ENCODE results near the gene MYL3.

The MYL3 gene

DNA sequence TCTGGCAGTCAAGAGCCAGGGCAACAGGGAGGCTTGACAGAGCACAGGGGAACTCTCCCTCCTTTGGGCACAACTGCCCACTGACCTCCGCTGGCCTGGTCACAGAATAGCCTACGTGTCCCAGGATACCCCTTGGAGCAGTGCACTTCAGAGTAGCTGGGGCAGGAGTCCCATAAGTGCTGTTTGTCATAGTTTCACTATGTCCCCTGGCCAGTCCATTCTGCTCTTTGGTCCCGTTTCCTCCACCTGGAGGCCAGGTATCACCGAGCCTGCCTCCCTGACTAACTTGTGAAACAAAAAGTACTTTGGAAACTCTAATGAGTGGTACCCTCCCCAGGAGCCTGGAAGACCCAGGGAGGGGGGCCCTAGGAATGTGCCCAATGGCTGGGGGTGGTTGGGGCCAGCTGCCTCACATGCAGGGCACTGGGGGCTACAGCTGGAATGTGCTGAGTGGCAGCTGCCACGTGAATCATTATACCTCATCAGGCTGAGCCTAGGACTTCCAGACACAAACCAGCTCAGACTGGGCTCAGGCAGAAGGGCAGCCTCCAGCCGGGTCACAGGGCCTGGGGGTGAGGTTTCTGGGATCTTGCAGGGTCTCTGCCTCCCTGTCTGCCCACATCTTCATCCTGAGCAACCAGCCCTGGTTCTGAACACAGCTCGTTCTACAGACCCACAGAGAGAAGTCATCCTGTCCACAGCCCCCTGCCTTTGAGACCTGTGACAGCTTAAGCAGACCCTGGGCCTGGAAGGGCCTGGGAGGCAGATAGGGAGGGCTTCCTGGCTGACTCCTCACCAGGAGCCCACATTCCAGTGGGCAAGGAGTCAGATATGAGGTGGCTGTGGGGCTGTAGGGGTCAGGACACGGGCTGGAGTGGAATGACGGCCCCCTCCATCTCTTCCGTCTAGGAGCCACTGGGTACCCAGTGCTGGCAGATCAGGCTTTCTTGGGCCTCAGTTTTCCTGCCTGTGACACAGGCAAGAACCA is 13.4 kb upstream of the MYL3 start:
- no peak for TF ChIP-seq ZNF274 (IDR thresholded peaks at IDR 0.05; ENCODE audit: low read depth, low read length)
- TF ChIP-seq SUZ12 (IDR thresholded peaks at IDR 0.05; ENCODE audit: extremely low read depth, insufficient read depth, insufficient read length) = no peak
- TF ChIP-seq YY1 (IDR thresholded peaks at IDR 0.05; ENCODE audit: insufficient read depth, insufficient read length) = no peak
- Histone ChIP-seq H3K36me3 (ENCODE audit: insufficient read depth, insufficient read length, low read length) (no peaks in the 10 kb centered on the region), H3K9ac (ENCODE audit: insufficient read length, low read depth) (peak overlapping the region; percentile 50), H3K9me3 (ENCODE audit: insufficient read depth, low read length) (no peaks in the 10 kb centered on the region), H3K27me3 (ENCODE audit: insufficient read depth, insufficient read length) (peaks cover 27% of the 10 kb centered on the region), H3K4me1 (ENCODE audit: insufficient read depth, insufficient read length) (peaks cover 42% of the 10 kb centered on the region), H3K4me3 (ENCODE audit: insufficient read length, low read depth) (no peak overlapping the region)
- DNase-seq (ENCODE audit: low read depth, low spot score) = no peak

DNA sequence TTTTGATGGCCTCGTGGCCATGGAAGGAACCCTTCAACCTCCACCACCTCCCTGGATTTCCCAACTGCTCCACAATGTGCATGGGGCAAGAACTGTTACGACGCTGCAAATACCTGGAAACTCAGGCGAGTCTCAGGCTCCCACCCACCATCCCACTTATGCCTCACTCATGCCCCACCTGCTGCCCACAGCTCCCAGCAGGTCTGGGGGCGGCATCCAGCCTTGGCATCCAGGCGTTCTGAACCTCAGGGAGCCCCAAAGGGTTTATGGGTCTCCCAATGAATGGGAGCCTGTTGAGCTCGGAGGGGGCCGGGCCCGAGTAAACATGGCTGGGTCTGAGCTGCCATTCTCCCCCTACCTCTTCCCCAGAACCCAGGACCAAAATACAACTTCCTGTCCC is 12.3 kb upstream of the MYL3 start:
- H3K27me3 ChIP-seq (ENCODE audit: insufficient read depth, insufficient read length) = peaks cover 17% of the 10 kb centered on the region
- no peak overlapping the region for H3K9ac ChIP-seq (ENCODE audit: insufficient read length, low read depth)
- DNase-seq (ENCODE audit: low read depth, low spot score) = no peak
- TF ChIP-seq YY1 (IDR thresholded peaks at IDR 0.05; ENCODE audit: insufficient read depth, insufficient read length) (no peak), ZNF274 (IDR thresholded peaks at IDR 0.05; ENCODE audit: low read depth, low read length) (no peak), SUZ12 (IDR thresholded peaks at IDR 0.05; ENCODE audit: extremely low read depth, insufficient read depth, insufficient read length) (no peak)
- peaks cover 42% of the 10 kb centered on the region for H3K4me1 ChIP-seq (ENCODE audit: insufficient read depth, insufficient read length)
- no peaks in the 10 kb centered on the region for H3K36me3 ChIP-seq (ENCODE audit: insufficient read depth, insufficient read length, low read length)
- H3K9me3 ChIP-seq (ENCODE audit: insufficient read depth, low read length) = no peaks in the 10 kb centered on the region
- H3K4me3 ChIP-seq (ENCODE audit: insufficient read length, low read depth) = no peak overlapping the region

DNA sequence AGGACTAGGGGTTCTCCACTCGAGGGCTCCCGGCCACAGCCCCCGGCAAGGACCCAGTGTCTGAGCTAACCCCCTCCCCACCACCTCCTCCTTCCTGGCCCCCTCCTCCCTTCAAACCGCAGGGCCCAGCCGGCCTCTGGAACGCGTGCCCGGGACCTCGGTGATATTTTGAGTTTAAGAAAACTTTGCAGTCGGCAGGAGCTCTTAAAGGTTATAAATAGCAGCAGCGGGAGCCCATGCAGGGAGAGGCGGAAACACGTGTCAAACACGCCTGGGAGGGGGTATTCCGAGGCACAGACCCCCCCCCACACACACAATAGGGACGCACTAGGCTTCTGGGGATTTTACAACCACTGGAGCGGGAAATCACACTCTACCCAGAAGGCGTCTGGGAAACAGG is 11.2 kb upstream of the MYL3 start:
- no peaks in the 10 kb centered on the region for H3K36me3 ChIP-seq (ENCODE audit: insufficient read depth, insufficient read length, low read length)
- H3K4me3 ChIP-seq (ENCODE audit: insufficient read length, low read depth) = no peak overlapping the region
- peaks cover 5% of the 10 kb centered on the region for H3K27me3 ChIP-seq (ENCODE audit: insufficient read depth, insufficient read length)
- H3K4me1 ChIP-seq (ENCODE audit: insufficient read depth, insufficient read length) = peaks cover 40% of the 10 kb centered on the region
- no peak for TF ChIP-seq ZNF274 (IDR thresholded peaks at IDR 0.05; ENCODE audit: low read depth, low read length)
- TF ChIP-seq SUZ12 (IDR thresholded peaks at IDR 0.05; ENCODE audit: extremely low read depth, insufficient read depth, insufficient read length) = no peak
- TF ChIP-seq YY1 (IDR thresholded peaks at IDR 0.05; ENCODE audit: insufficient read depth, insufficient read length) = no peak
- no peak overlapping the region for H3K9ac ChIP-seq (ENCODE audit: insufficient read length, low read depth)
- no peak for DNase-seq (ENCODE audit: low read depth, low spot score)
- H3K9me3 ChIP-seq (ENCODE audit: insufficient read depth, low read length) = no peaks in the 10 kb centered on the region

DNA sequence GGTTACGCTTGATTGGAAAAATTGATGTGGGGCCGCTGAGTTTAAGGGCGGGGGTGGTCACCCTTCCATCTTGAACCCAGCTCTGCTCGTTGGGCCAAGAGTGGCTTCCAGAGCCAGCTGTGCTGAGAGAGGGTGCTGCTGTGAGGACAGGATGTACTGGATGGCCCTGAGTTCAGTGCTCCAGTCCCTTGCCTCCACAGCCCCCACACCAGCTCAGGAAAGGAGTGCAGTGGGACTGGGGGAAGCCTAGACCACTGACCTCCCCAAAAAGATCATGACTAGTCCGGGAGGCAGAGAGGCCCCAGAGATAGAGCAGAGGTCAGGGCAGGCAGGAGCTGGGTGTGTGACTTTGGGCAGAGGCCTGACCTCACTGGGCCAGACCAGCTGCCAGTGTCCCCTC is 10.3 kb upstream of the MYL3 start:
- DNase-seq (ENCODE audit: low read depth, low spot score) = no peak
- H3K4me3 ChIP-seq (ENCODE audit: insufficient read length, low read depth) = no peak overlapping the region
- H3K36me3 ChIP-seq (ENCODE audit: insufficient read depth, insufficient read length, low read length) = no peaks in the 10 kb centered on the region
- H3K27me3 ChIP-seq (ENCODE audit: insufficient read depth, insufficient read length) = peaks cover 3% of the 10 kb centered on the region
- H3K4me1 ChIP-seq (ENCODE audit: insufficient read depth, insufficient read length) = peaks cover 37% of the 10 kb centered on the region
- no peak for TF ChIP-seq SUZ12 (IDR thresholded peaks at IDR 0.05; ENCODE audit: extremely low read depth, insufficient read depth, insufficient read length)
- TF ChIP-seq ZNF274 (IDR thresholded peaks at IDR 0.05; ENCODE audit: low read depth, low read length) = no peak
- no peak for TF ChIP-seq YY1 (IDR thresholded peaks at IDR 0.05; ENCODE audit: insufficient read depth, insufficient read length)
- H3K9me3 ChIP-seq (ENCODE audit: insufficient read depth, low read length) = no peaks in the 10 kb centered on the region
- H3K9ac ChIP-seq (ENCODE audit: insufficient read length, low read depth) = no peak overlapping the region

DNA sequence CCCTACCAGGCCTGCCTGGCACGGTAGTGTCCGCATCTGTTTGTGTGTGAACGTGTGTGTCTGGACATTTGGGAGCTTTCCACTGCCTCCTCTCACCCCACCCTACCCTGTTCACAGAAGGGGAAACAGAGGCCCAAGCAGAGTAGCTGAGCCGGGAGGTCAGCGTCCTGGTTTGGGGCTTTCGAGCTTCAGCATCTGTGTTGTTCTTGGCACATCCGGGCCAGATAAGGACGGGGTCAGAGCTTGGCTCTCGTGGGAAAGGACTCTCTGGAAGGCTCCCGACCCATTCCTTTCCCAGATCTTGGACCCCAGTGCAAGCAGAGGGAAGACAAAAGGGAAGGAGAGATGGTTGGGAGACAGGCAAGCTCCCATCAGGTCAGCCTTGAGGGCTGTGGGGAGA is 8.0 kb upstream of the MYL3 start:
- Histone ChIP-seq H3K9ac (ENCODE audit: insufficient read length, low read depth) (no peak overlapping the region), H3K4me1 (ENCODE audit: insufficient read depth, insufficient read length) (peaks cover 34% of the 10 kb centered on the region), H3K4me3 (ENCODE audit: insufficient read length, low read depth) (no peak overlapping the region), H3K36me3 (ENCODE audit: insufficient read depth, insufficient read length, low read length) (no peaks in the 10 kb centered on the region), H3K27me3 (ENCODE audit: insufficient read depth, insufficient read length) (peaks cover 3% of the 10 kb centered on the region), H3K9me3 (ENCODE audit: insufficient read depth, low read length) (no peaks in the 10 kb centered on the region)
- TF ChIP-seq ZNF274 (IDR thresholded peaks at IDR 0.05; ENCODE audit: low read depth, low read length) = no peak
- no peak for TF ChIP-seq SUZ12 (IDR thresholded peaks at IDR 0.05; ENCODE audit: extremely low read depth, insufficient read depth, insufficient read length)
- TF ChIP-seq YY1 (IDR thresholded peaks at IDR 0.05; ENCODE audit: insufficient read depth, insufficient read length) = no peak
- no peak for DNase-seq (ENCODE audit: low read depth, low spot score)

DNA sequence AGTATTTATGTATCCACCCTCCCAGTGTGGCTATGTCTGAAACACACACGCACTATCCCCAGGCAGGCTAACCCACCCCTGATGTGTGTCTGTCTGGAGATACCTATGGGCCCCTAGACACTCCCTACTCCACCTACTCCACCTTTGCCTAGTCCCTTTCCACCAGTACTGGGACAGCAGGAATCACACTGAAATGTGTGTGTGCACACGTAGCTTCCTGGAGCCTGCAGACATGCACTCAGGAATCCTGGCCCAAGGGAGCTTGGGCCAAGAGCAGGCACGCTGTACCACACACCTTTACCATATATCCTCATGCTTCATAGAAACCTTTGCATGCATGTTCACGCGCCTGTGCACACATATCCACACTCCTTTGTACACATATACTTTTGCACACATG is 7.4 kb upstream of the MYL3 start:
- TF ChIP-seq ZNF274 (IDR thresholded peaks at IDR 0.05; ENCODE audit: low read depth, low read length) = no peak
- no peak for TF ChIP-seq SUZ12 (IDR thresholded peaks at IDR 0.05; ENCODE audit: extremely low read depth, insufficient read depth, insufficient read length)
- no peak for TF ChIP-seq YY1 (IDR thresholded peaks at IDR 0.05; ENCODE audit: insufficient read depth, insufficient read length)
- DNase-seq (ENCODE audit: low read depth, low spot score) = no peak
- H3K27me3 ChIP-seq (ENCODE audit: insufficient read depth, insufficient read length) = peaks cover 3% of the 10 kb centered on the region
- no peaks in the 10 kb centered on the region for H3K9me3 ChIP-seq (ENCODE audit: insufficient read depth, low read length)
- H3K4me1 ChIP-seq (ENCODE audit: insufficient read depth, insufficient read length) = peaks cover 29% of the 10 kb centered on the region
- H3K4me3 ChIP-seq (ENCODE audit: insufficient read length, low read depth) = no peak overlapping the region
- H3K9ac ChIP-seq (ENCODE audit: insufficient read length, low read depth) = no peak overlapping the region
- H3K36me3 ChIP-seq (ENCODE audit: insufficient read depth, insufficient read length, low read length) = no peaks in the 10 kb centered on the region

DNA sequence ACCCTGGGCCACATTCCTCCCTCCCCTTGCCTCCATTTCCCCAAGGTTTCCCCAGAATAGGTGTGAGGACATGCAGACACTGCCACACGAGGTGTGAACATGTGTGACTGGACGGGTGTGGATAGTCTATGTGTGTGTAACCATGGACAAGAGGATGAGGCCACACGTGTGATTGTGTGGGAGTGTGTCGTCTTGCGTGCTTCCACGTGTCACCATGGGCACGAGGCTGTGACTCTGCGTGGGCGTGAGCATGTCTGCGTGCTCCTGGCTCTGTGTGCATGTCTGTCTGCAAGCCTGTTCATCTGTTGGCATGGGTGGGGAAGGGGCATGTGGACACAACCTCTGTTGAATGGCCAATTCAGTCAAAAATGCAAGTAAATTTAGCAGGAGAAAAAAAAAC is 6.2 kb upstream of the MYL3 start:
- no peaks in the 10 kb centered on the region for H3K9me3 ChIP-seq (ENCODE audit: insufficient read depth, low read length)
- H3K36me3 ChIP-seq (ENCODE audit: insufficient read depth, insufficient read length, low read length) = no peaks in the 10 kb centered on the region
- no peak overlapping the region for H3K9ac ChIP-seq (ENCODE audit: insufficient read length, low read depth)
- H3K4me3 ChIP-seq (ENCODE audit: insufficient read length, low read depth) = no peak overlapping the region
- TF ChIP-seq YY1 (IDR thresholded peaks at IDR 0.05; ENCODE audit: insufficient read depth, insufficient read length) = no peak
- no peak for TF ChIP-seq ZNF274 (IDR thresholded peaks at IDR 0.05; ENCODE audit: low read depth, low read length)
- TF ChIP-seq SUZ12 (IDR thresholded peaks at IDR 0.05; ENCODE audit: extremely low read depth, insufficient read depth, insufficient read length) = no peak
- H3K27me3 ChIP-seq (ENCODE audit: insufficient read depth, insufficient read length) = peaks cover 3% of the 10 kb centered on the region
- H3K4me1 ChIP-seq (ENCODE audit: insufficient read depth, insufficient read length) = peaks cover 28% of the 10 kb centered on the region
- no peak for DNase-seq (ENCODE audit: low read depth, low spot score)
